DND-41 (cell line): ENCODE data around the gene SYNRG.

ENCODE experiments used
- CTCF ChIP-seq: IDR thresholded peaks from 2 replicates; pipeline ENCODE4 v1.5.1; 2012; ENCODE audit warnings: borderline replicate concordance, low read length, moderate library complexity, mild to moderate bottlenecking; ENCODE audit not compliant: poor library complexity, severe bottlenecking; ENCODE audit errors: extremely low read depth
- EZH2 ChIP-seq: IDR thresholded peaks from 3 replicates; pipeline ENCODE4 v1.6.1; 2012; ENCODE audit warnings: borderline replicate concordance, low read depth, mild to moderate bottlenecking, moderate library complexity, low read length, inconsistent platforms; ENCODE audit not compliant: severe bottlenecking

DNA sequence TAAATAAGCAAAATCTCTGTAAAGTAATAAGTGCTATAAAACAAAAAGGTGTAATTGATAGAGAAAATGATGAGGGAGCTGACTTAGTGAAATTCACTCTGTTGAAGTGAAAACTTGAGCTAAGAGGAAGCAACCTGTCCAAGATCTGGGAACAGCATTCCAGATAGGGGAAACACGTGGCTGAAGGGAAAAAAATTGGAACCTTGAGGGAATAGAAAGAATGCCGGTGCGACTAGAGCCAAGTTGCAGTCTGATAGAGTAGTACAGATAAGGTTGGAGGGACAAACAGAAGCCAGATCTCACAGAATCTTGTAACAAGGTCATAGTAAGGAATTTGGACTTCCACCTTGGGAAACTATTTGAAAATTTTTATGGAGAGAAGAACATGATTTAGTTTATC is 34.7 kb upstream of the SYNRG start:
- TF ChIP-seq CTCF (no peak), EZH2 (no peak)
